DOHH2 (cell line): ENCODE results near the gene DISC1.

Experiments used
- H3F3A ChIP-seq: fragments of 200-600 bp; sonication (generic), shearing (Covaris generic); 2 replicates; pipeline ENCODE4 v1.6.0; 2016; ENCODE audit warnings: antibody characterized with exemption, mild to moderate bottlenecking; ENCODE audit not compliant: control insufficient read depth, insufficient read depth
- H3K27ac ChIP-seq: fragments of 200-600 bp; sonication (generic); 2 replicates; pipeline ENCODE4 v1.5.1; 2014; ENCODE audit warnings: low read depth, mild to moderate bottlenecking, low read length, moderate library complexity
- H3K27me3 ChIP-seq: fragments of 200-600 bp; sonication (generic); 2 replicates; pipeline ENCODE4 v1.6.1; 2014; ENCODE audit warnings: mild to moderate bottlenecking, low read length, mixed read lengths; ENCODE audit not compliant: control insufficient read depth
- H3K36me3 ChIP-seq: fragments of 200-600 bp; sonication (generic); 2 replicates; pipeline ENCODE4 v1.6.1; 2014; ENCODE audit warnings: mild to moderate bottlenecking, low read length, moderate library complexity, mixed read lengths; ENCODE audit not compliant: control insufficient read depth
- H3K4me1 ChIP-seq: fragments of 200-600 bp; sonication (generic); 2 replicates; pipeline ENCODE4 v1.6.1; 2014; ENCODE audit warnings: mild to moderate bottlenecking, low read length, mixed read lengths; ENCODE audit not compliant: control insufficient read depth
- H3K4me2 ChIP-seq: fragments of 200-600 bp; sonication (generic); 2 replicates; pipeline ENCODE4 v1.6.0; 2014; ENCODE audit warnings: mild to moderate bottlenecking, low read length, moderate library complexity
- H3K4me3 ChIP-seq: fragments of 200-600 bp; sonication (generic); 2 replicates; pipeline ENCODE4 v1.5.1; 2014; ENCODE audit warnings: mild to moderate bottlenecking, low read length, mixed read lengths
- H3K79me2 ChIP-seq: fragments of 200-600 bp; sonication (generic); 2 replicates; pipeline ENCODE4 v1.6.1; 2014; ENCODE audit warnings: mild to moderate bottlenecking, low read length, mixed read lengths; ENCODE audit not compliant: control insufficient read depth
- H3K9me2 ChIP-seq: fragments of 200-600 bp; sonication (generic); replicated peaks from 2 replicates; pipeline ENCODE4 v1.6.1; 2014; ENCODE audit warnings: mild to moderate bottlenecking, low read length, mixed read lengths; ENCODE audit not compliant: control insufficient read depth
- H3K9me3 ChIP-seq: fragments of 200-600 bp; sonication (generic); 2 replicates; pipeline ENCODE4 v1.6.1; 2014; ENCODE audit warnings: antibody characterized with exemption, low read length, mixed read lengths; ENCODE audit not compliant: control insufficient read depth, insufficient read depth
- H4K20me1 ChIP-seq: fragments of 200-600 bp; sonication (generic); 2 replicates; pipeline ENCODE4 v1.6.0; 2014; ENCODE audit warnings: low read depth, mild to moderate bottlenecking, antibody characterized with exemption, low read length, moderate library complexity; ENCODE audit not compliant: control insufficient read depth, insufficient read depth
- CTCF ChIP-seq: fragments of 200-600 bp; sonication (generic); IDR thresholded peaks from one replicate; pipeline ENCODE4 v1.5.1; 2014; ENCODE audit warnings: antibody characterized with exemption, mild to moderate bottlenecking, low read depth, low read length; ENCODE audit not compliant: poor library complexity, severe bottlenecking
- EZH2phosphoT487 ChIP-seq: fragments of 200-600 bp; sonication (generic); IDR thresholded peaks from 2 replicates; pipeline ENCODE4 v1.6.1; 2017; ENCODE audit warnings: borderline replicate concordance, mild to moderate bottlenecking, antibody characterized with exemption, low read length, moderate library complexity, mixed read lengths

DISC1 gene

GRCh38 chr1:231663211-231663792 is 36.7 kb downstream of the DISC1 start:
- H3K4me2 ChIP-seq: no peak overlapping the region
- no peak overlapping the region for H3K27ac ChIP-seq

GRCh38 chr1:231665101-231665500 is 38.5 kb downstream of the DISC1 start:
- Histone ChIP-seq H3K27ac (no peak overlapping the region), H3K27me3 (no peaks in the 10 kb centered on the region), H3K4me2 (no peak overlapping the region), H3K9me3 (no peaks in the 10 kb centered on the region), H3F3A (no peaks in the 10 kb centered on the region), H3K4me3 (no peak overlapping the region), H3K9me2 (no peaks in the 10 kb centered on the region), H3K79me2 (no peaks in the 10 kb centered on the region), H4K20me1 (no peaks in the 10 kb centered on the region), H3K36me3 (no peaks in the 10 kb centered on the region), H3K4me1 (no peaks in the 10 kb centered on the region)
- no peak for TF ChIP-seq EZH2phosphoT487
- TF ChIP-seq CTCF: no peak

More at GRCh38 chr1:231663211-231663792, 36.7 kb downstream of the DISC1 start:
- Histone ChIP-seq H3K4me3 (no peak overlapping the region), H3F3A (no peaks in the 10 kb centered on the region), H4K20me1 (no peaks in the 10 kb centered on the region), H3K27me3 (no peaks in the 10 kb centered on the region), H3K79me2 (no peaks in the 10 kb centered on the region), H3K36me3 (no peaks in the 10 kb centered on the region), H3K9me2 (no peaks in the 10 kb centered on the region), H3K4me1 (no peaks in the 10 kb centered on the region), H3K9me3 (no peaks in the 10 kb centered on the region)
- TF ChIP-seq CTCF: no peak
- no peak for TF ChIP-seq EZH2phosphoT487

GRCh38 chr1:231665726-231666125 is 39.1 kb downstream of the DISC1 start:
- Histone ChIP-seq H3K36me3 (no peaks in the 10 kb centered on the region), H3K9me3 (no peaks in the 10 kb centered on the region), H3K4me3 (no peak overlapping the region), H3K4me1 (no peaks in the 10 kb centered on the region), H3K9me2 (no peaks in the 10 kb centered on the region), H3K79me2 (no peaks in the 10 kb centered on the region), H3K27me3 (no peaks in the 10 kb centered on the region), H3K4me2 (no peak overlapping the region), H4K20me1 (no peaks in the 10 kb centered on the region), H3K27ac (no peak overlapping the region), H3F3A (no peaks in the 10 kb centered on the region)
- no peak for TF ChIP-seq CTCF
- no peak for TF ChIP-seq EZH2phosphoT487
